RWPE1 (cell line): ENCODE data around the gene ITGA2B.
"Not testable (repeated sequence)": the region's sequence is repeated elsewhere in the genome, so short reads cannot be mapped to it uniquely, and the experiment has no call there.

Source experiments
- CTCF ChIA-PET: fragments of 350-600 bp; sonication (Branson Sonifier 250); formaldehyde crosslinking; extraction: SDS; loops from one replicate; lab custom pipeline; 2021; lab: Yijun Ruan, JAX
- POLR2A ChIA-PET: fragments of 400-600 bp; formaldehyde crosslinking; extraction: SDS; loops from one replicate; lab custom pipeline; 2020; ENCODE audit warnings: antibody characterized with exemption; ENCODE audit not compliant: low non-redundant PET; lab: Yijun Ruan, JAX
- DNase-seq: peaks from one replicate; pipeline ENCODE4 v3.0.0; 2012; ENCODE audit warnings: low spot score
- H3K27ac ChIP-seq: fragments of 450-650 bp; 2 replicates; pipeline ENCODE4 v1.5.1; 2017
- CTCF ChIP-seq: fragments of 450-650 bp; conservative IDR thresholded peaks from 2 replicates; pipeline ENCODE4 v1.5.1; 2017; ENCODE audit warnings: low read depth, mild to moderate bottlenecking

ITGA2B gene

GRCh38 chr17:44375196-44376017 is 14.0 kb downstream of the ITGA2B start:
- POLR2A ChIA-PET = no interaction called here
- CTCF ChIA-PET = interaction anchor here (1.2 kb wide), 1 partner anchor 12 kb away, joined by 5 read pairs; the partner anchor contains the start of gene FAM171A2
- no peak overlapping the region for H3K27ac ChIP-seq
- DNase-seq = no peak
- no peak for TF ChIP-seq CTCF

- ChIA-PET CTCF (no interaction called here), POLR2A (no interaction called here)
- H3K27ac ChIP-seq = no peak overlapping the region
- no peak for TF ChIP-seq CTCF
- DNase-seq = no peak
These were observed 14.9 kb downstream of the ITGA2B start for GRCh38 chr17:44374306-44375195.

GRCh38 chr17:44372036-44372435 is 17.4 kb downstream of the ITGA2B start:
- POLR2A ChIA-PET = no interaction called here
- TF ChIP-seq CTCF = no peak
- CTCF ChIA-PET = interaction anchor here (0.7 kb wide), 1 partner anchor 9 kb away, joined by 3 read pairs; the partner anchor contains the start of gene FAM171A2
- DNase-seq = no peak
- no peak overlapping the region for H3K27ac ChIP-seq

- DNase-seq, POLR2A ChIA-PET, CTCF ChIA-PET, H3K27ac ChIP-seq: not testable (repeated sequence)
These were observed 19.9 kb downstream of the ITGA2B start for GRCh38 chr17:44369414-44370023.

GRCh38 chr17:44368391-44369243 is 20.8 kb downstream of the ITGA2B start:
- H3K27ac ChIP-seq, DNase-seq, POLR2A ChIA-PET, CTCF ChIA-PET: not testable (repeated sequence)

- POLR2A ChIA-PET = no interaction called here
- no peak for DNase-seq
- CTCF ChIA-PET = interaction anchor here (0.5 kb wide), 1 partner anchor 267 kb away, joined by 6 read pairs; no protein-coding TSS in a partner anchor
- TF ChIP-seq CTCF = no peak
- H3K27ac ChIP-seq = no peak overlapping the region
These were observed 22.0 kb downstream of the ITGA2B start for GRCh38 chr17:44367231-44367979.

GRCh38 chr17:44365051-44365450 is 24.4 kb downstream of the ITGA2B start:
- DNase-seq, POLR2A ChIA-PET, CTCF ChIA-PET, H3K27ac ChIP-seq: not testable (repeated sequence)
